HG03196 (cell line): ENCODE data around the gene ARR3.
A peak's percentile ranks its signal among the peaks of the same experiment; 100 is the strongest.
"Not testable (repeated sequence)": the region's sequence is repeated elsewhere in the genome, so short reads cannot be mapped to it uniquely, and the experiment has no call there.

ENCODE experiments used
- ATAC-seq: cut with Tn5 transposase; IDR thresholded peaks from one replicate; pipeline ENCODE4 v1.9.1; 2021; ENCODE audit not compliant: unreplicated experiment

The ARR3 gene

DNA sequence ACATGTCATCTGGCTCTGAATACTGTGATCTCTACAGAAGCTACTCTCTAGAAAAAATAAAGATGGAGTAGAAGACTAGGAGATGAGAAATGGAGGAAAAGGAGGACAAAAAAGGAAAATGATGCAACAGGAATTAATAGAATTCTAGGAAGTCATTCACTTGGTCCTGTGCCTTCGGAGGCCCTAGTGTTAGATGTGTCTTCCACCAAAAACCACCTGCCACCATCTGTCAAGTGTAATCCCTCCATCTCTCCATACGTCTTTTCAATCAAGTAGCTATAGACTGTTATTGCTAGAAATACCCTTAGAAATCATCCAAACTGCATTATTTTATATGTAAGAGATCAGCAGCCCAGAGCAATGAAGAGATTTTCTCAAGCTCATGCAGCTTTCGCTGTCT, 10.9 kb downstream of the ARR3 start:
- ATAC-seq = no peak

DNA sequence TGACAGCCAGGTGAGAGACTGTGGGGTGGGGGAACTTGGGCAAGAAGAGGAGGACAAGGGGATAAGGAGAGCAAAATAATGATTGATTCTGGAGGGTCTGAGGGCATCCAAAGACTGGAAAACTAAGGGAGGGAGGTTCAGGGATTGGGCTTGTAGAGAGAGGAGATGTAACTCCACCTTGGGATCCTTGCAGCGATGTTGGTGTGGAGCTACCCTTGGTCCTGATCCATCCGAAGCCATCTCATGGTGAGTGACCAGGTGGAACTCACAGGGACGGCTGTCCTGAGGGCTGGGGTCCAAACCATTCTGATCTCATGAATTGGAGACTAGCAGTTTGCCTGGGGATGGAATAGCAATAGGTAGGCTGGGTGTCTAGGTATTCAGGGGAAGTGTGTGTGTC, 12.4 kb downstream of the ARR3 start:
- ATAC-seq = no peak

DNA sequence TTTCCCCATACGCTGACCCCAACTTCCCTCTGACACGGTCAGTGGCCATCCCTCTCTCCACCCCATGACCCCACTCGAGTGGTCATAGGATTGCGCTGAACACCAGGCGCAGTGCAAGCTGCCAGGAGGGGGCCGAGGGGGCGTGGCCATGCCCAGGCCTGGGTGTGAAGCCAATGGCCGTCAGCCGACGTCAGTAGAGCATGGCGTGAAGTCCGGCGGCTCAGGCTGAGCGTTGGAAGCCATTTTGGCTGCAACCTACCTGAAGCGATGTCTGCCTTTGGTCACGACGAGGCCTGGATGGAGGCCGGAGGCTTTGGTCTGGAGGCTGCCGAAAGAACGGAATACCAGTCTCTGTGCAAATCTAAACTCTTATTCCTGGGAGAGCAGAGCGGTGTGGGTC, 13.8 kb downstream of the ARR3 start, which contains the start of gene RAB41:
RAB41 (plus strand) TSS at position 222 of the 400 bp plus-strand sequence; CDS start at position 268, 46 bp downstream.
- no peak for ATAC-seq

DNA sequence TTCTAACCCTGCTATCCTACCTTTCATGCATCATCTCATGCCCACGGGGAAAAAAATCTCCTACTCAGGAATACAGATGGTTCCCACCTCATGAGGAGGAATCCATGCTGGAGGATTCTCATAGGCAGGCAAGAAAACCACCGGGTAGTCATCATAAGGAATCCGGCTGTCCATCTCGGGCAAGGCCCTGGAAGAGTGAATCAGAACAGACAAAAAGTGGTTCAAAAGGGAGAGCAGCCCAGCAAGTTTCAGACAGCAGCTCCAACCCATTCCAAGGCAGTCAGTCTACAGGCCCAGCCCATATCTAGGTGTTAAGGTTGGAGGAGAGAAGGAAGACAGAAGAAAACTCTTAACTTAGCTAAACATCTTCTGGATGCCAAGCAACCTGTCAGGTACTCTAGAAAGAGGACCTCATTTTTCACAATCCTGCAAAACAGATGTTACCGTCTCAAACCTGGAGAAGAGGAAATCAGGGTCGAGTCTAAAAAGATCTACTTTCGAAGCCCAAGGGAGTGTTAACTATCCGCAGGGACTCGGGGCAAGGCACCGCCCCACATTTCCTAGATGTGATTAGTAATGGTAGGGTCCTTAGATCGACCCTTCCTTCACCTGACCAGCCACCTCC, 21.1 kb downstream of the ARR3 start:
- ATAC-seq = no peak

DNA sequence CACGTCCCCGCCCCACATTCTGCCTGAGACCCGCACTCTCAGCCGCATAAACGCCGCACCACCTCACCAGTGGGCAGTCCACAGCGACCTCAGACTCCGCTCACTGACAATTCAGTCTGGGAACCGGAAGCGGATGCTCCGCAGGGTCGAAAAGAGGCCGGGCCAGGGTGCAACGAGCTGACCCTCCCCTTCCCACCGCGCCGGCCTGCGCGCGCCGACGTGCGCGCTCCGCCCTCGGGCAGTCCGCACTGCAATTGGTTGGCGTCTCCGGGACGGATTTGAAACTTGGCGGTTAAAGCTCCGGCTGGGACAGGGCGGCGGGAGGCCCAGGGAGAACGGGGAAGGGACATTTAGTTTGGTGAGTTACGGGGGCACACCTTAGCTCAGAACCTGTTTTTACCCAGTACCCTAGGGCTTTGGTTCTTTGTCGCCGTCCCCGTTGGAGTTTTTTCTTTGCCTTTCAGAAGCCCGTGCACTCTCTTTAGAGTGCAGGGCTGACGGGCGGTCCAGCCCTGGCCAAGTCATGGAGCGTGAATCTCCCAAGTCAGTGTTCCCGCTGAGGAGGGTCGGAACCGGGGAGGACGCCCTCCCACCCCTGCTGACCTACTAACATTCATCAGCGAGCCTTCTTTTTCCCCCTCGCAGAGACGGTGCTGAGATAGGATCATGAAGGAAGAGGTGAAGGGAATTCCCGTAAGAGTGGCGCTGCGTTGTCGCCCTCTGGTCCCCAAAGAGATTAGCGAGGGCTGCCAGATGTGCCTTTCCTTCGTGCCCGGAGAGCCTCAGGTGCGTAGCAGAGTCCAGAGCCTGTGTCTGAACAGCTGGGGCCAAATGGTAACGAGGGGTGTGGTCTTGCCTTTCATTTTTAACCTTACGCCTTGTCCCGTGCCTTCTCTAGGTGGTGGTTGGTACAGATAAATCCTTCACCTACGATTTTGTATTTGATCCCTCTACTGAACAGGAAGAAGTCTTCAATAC, 21.9 kb downstream of the ARR3 start, which contains the start of the genes KIF4A and PDZD11:
KIF4A (plus strand) TSS at position 312 of the 978 bp plus-strand sequence; CDS start at position 667, 355 bp downstream.
PDZD11 (minus strand) TSS at position 135 of the 978 bp plus-strand sequence. CDS start 586 bp downstream, outside the sequence.
- peak; percentile 95 for ATAC-seq

DNA sequence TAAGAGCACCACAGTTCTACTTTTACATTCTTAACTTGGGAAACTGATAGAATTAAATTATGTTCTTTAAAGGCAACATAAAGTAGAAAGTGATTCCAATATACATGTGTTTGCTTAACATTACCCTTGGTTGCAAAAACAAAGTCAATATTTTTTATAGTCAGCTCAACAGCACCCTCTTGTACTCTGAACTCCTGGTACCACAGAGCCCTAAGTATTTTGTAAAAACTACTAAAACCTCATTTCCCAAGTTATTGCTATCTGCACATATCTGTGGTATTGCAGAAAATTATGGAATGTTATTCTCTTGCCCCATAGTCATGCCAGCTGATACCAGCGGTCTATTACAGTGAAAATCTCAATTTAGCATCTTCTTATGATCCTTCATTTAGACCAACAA, 24.7 kb downstream of the ARR3 start:
- ATAC-seq = no peak

DNA sequence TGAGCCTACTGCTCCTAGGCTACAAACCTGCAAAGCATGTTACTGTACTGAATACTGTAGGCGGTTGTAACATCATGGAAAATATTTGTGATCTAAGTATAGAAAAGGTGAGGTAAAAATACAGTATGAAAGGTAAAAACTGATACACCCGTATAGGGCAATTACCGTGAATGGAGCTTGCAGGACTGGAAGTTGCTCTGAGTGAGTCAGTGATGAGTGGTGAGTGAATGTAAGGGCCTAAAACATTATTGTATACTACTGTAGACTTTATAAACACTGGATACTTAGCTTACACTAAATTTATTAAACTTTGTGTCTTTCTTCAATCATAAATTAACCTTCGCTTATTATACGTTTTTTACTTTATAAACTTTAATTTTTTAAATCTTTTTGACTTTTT, 25.5 kb downstream of the ARR3 start:
- ATAC-seq = no peak

DNA sequence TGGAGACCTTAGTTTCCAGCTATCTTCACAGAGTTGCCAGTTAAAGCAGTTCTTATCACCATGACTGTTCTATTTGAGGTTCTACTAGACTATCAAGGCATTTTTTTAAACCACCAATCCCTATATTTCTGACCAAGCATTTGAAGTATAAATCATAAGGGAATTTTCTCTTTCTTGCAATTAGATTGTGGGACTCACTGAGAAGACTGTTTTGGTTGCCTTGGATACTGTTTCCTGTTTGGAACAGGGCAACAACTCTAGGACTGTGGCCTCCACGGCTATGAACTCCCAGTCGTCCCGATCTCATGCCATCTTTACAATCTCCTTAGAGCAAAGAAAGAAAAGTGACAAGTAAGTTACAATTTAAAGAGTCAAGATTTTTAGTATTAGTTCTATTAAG, 33.6 kb downstream of the ARR3 start:
- no peak for ATAC-seq

DNA sequence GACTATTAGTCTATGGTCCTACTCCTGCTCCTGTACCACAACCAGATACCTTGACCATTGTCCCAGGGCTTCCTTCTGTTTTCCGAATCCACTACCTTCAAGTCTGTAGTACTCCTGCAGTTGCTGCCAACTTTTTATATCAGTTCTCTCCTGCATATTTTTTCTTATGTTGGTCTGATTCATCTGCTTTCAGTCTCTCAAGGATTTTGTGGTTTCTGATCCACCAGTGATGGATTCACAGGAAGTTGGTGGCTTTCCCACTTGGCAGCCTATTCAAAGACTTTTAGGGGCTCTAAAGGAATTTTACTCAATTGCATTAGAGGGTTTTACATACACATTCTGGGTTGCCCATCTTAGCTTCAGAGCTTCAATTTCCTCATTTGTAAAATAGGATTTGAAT, 45.4 kb downstream of the ARR3 start:
- no peak for ATAC-seq

DNA sequence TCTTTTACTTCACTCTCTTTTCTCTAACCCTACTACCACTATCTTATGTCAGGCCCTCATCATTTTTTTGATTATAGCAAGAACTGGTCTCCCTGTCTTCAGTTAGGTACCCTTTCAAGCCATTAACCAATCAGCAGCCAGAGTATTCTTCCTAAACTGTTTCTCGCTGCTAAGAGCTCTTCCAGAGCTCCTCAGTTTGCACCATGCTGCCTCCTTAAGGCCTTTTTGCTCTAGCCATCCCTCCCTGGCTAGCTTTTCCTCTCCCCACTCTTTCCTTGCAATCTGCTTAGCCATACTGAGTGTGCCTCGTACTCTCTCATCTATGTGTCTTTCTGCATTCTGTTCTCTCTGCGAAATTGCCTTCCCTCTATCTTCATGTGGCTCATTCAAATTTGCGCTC, 54.6 kb downstream of the ARR3 start:
- no peak for ATAC-seq

DNA sequence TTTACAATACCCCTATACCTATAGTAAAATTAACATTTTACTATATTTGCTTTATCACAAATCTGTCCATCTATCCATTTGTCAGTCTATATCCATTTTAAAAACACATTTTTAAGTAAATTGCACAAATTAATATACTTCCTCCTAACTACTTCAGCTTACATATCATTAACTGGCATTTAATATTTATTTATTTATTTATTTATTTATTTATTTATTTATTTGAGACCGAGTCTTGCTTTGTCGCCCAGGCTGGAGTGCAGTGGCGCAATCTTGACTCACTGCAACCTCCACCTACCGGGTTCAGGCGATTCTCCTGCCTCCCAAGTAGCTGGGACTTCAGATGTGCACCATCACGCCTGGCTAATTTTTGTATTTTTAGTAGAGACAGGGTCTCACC, 55.5 kb downstream of the ARR3 start:
- ATAC-seq = not testable (repeated sequence)

DNA sequence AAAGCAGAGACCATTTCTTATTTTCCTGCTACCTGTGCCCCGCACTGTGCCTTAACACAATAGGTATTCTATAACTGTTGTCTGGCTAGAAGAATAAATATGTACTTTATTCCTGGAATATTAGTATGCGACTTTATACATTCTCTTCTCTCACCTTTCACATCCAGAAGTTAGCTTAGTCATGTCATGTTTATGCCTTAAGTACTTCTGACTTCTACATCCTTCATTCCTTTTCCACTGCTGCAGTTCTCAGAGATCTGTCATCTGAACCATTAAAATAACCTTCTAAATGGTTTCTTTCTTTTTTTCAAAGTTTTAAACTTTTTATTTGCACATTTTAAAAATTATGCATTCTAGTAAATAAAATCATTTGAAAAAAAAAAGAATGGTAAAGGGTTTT, 56.2 kb downstream of the ARR3 start:
- no peak for ATAC-seq

DNA sequence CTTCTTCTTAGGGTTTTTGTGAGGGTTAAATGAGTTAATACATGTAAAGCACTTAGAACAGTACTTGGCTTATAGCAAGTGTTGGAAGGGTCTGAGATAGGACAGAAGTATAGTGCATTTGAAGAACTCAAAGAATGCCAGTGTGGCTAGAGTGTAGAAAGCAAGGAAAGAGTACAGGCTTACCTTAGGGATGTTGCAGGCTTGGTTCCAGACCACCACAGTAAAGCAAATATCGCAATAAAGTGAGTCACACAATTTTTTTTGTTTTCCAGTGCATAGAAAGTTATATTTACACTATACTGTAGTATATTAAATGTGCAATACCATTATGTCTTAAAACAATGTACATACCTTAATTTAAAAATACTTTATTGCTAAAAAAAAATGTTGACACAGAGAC, 63.0 kb downstream of the ARR3 start:
- ATAC-seq = no peak
